Gastrocnemius medialis (tissue), 4 donors: ENCODE measurements around the gene CARMIL1. TPM values are rescaled to one million over a fixed set of nuclear protein-coding genes. Genes with fewer than 3 reads are reported as not detected.

Experiments used
- ATAC-seq, 2 donors: fragments of 150-250 bp; one replicate each; pipeline ENCODE4 v1.9.1; 2016
- DNase-seq, 2 donors: peaks; one replicate each; pipeline ENCODE4 v3.0.0-alpha.2; 2019
- H3K27ac ChIP-seq, 4 donors: fragments of 200-600 bp; sonication (generic); 1 replicate in 1 of 4; 2 replicates in 3 of 4; pipeline ENCODE4 v1.5.1; 2016 to 2018; ENCODE audit warnings: mild to moderate bottlenecking in 2 of 4, moderate library complexity in 1 of 4
- H3K27me3 ChIP-seq, 3 donors: fragments of 200-600 bp; sonication (generic) in 2 of 3; 1 replicate in 1 of 3; 2 replicates in 2 of 3; pipeline versions ENCODE4 v1.5.1 to v1.6.0; 2016 to 2019; ENCODE audit warnings: mild to moderate bottlenecking in 1 of 3, moderate library complexity in 1 of 3
- H3K36me3 ChIP-seq, 2 donors: fragments of 200-600 bp; sonication (generic) in 1 of 2; one replicate each; pipeline ENCODE4 v1.5.1; 2017 to 2018
- H3K4me1 ChIP-seq, 2 donors: fragments of 200-600 bp; sonication (generic) in 1 of 2; one replicate each; pipeline ENCODE4 v1.5.1; 2016 to 2017; ENCODE audit warnings: mild to moderate bottlenecking in 2 of 2
- H3K4me3 ChIP-seq, 4 donors: fragments of 200-600 bp; sonication (generic) in 3 of 4; 1 replicate in 1 of 4; 2 replicates in 3 of 4; pipeline ENCODE4 v1.5.1; 2016 to 2019; ENCODE audit warnings: mild to moderate bottlenecking in 2 of 4
- H3K9me3 ChIP-seq, 3 donors: fragments of 200-600 bp; sonication (generic) in 2 of 3; 1 replicate in 1 of 3; 2 replicates in 2 of 3; pipeline ENCODE4 v1.5.1; 2016 to 2019
- CTCF ChIP-seq, 5 experiments: fragments of 450-650 bp in 3 of 5; fragments of 200-600 bp in 2 of 5; sonication (generic) in 2 of 5; IDR thresholded peaks in 4 of 5; conservative IDR thresholded peaks in 1 of 5; 1 replicate in 4 of 5; 2 replicates in 1 of 5; pipeline ENCODE4 v1.5.1; 2016 to 2019; ENCODE audit warnings: antibody characterized with exemption in 5 of 5, mild to moderate bottlenecking in 3 of 5, moderate library complexity in 3 of 5
- POLR2A ChIP-seq, 2 donors: fragments of 450-650 bp; IDR thresholded peaks; one replicate each; pipeline ENCODE4 v1.6.1; 2017; ENCODE audit warnings: antibody characterized with exemption in 2 of 2, mild to moderate bottlenecking in 2 of 2, moderate library complexity in 2 of 2
- in situ Hi-C, 4 donors: fragments of 200-750 bp; cut with MboI; loops; one replicate each; pipeline versions ENCODE4 v1.15.0 to v1.8.0; 2017; ENCODE audit warnings: low sequenced_read_pairs in 4 of 4
- intact Hi-C: fragments of 100-400 bp; cut with DNase I; formaldehyde crosslinking; loops from one replicate; pipeline ENCODE4 v1.15.1; 2023; ENCODE audit warnings: low total_unique reads
- total RNA-seq, 4 donors: library from RNA; depleted of rRNA; stranded (reverse); fragments of >200 nt; gene quantifications; one replicate each; pipeline versions ENCODE4 v1.1.0 to v1.2.3, GENCODE V29; 2016

Gene CARMIL1
- total RNA-seq, 4 donors from 2014 or later, result 0.87 to 2.1 (median 1.7) TPM

- no peak for ATAC-seq
- no peaks in the 10 kb centered on the region for H3K36me3 ChIP-seq
- in situ Hi-C loops (no loop called here), intact Hi-C loops (no loop called here)
- H3K27me3 ChIP-seq, result no peaks in the 10 kb centered on the region
- H3K4me3 ChIP-seq, result no peak overlapping the region
- TF ChIP-seq POLR2A (IDR thresholded peaks at IDR 0.05) (no peak), CTCF (IDR thresholded peaks at IDR 0.05 in 4 of 5, conservative IDR thresholded peaks at IDR 0.05 in 1 of 5) (no peak)
- DNase-seq, result no peak
- no peaks in the 10 kb centered on the region for H3K9me3 ChIP-seq
- H3K4me1 ChIP-seq, result no peaks in the 10 kb centered on the region
- H3K27ac ChIP-seq, result no peak overlapping the region
These were observed 155.7 kb downstream of the CARMIL1 start for GRCh38 chr6:25434921-25435320.

- no peak for TF ChIP-seq POLR2A (IDR thresholded peaks at IDR 0.05)
- TF ChIP-seq CTCF (IDR thresholded peaks at IDR 0.05 in 4 of 5, conservative IDR thresholded peaks at IDR 0.05 in 1 of 5), result no peak
- DNase-seq (no peak), ATAC-seq (no peak)
- intact Hi-C loops (no loop called here), in situ Hi-C loops (no loop called here)
- H3K4me3 ChIP-seq, result no peak overlapping the region
- no peak overlapping the region for H3K27ac ChIP-seq
- H3K4me1 ChIP-seq, result no peaks in the 10 kb centered on the region
- no peaks in the 10 kb centered on the region for H3K27me3 ChIP-seq
- H3K9me3 ChIP-seq, result no peaks in the 10 kb centered on the region
- H3K36me3 ChIP-seq, result no peaks in the 10 kb centered on the region
These were observed 156.3 kb downstream of the CARMIL1 start for GRCh38 chr6:25435416-25435985.

GRCh38 chr6:25436760-25437159, 157.6 kb downstream of the CARMIL1 start:
- no peaks in the 10 kb centered on the region for H3K9me3 ChIP-seq
- no peaks in the 10 kb centered on the region for H3K4me1 ChIP-seq
- in situ Hi-C loops, result no loop called here
- no peaks in the 10 kb centered on the region for H3K27me3 ChIP-seq
- TF ChIP-seq POLR2A (IDR thresholded peaks at IDR 0.05) (no peak), CTCF (IDR thresholded peaks at IDR 0.05 in 4 of 5, conservative IDR thresholded peaks at IDR 0.05 in 1 of 5) (no peak)
- H3K27ac ChIP-seq, result no peak overlapping the region
- no peak overlapping the region for H3K4me3 ChIP-seq
- intact Hi-C loops, result no loop called here
- ATAC-seq (no peak), DNase-seq (no peak)
- no peaks in the 10 kb centered on the region for H3K36me3 ChIP-seq

- Histone ChIP-seq H3K9me3 (no peaks in the 10 kb centered on the region), H3K27ac (no peak overlapping the region), H3K4me1 (no peaks in the 10 kb centered on the region), H3K36me3 (no peaks in the 10 kb centered on the region), H3K27me3 (no peaks in the 10 kb centered on the region), H3K4me3 (no peak overlapping the region)
- in situ Hi-C loops, result no loop called here
- no peak for ATAC-seq
- intact Hi-C loops, result no loop called here
- no peak for DNase-seq
- TF ChIP-seq CTCF (IDR thresholded peaks at IDR 0.05 in 4 of 5, conservative IDR thresholded peaks at IDR 0.05 in 1 of 5), result no peak
- no peak for TF ChIP-seq POLR2A (IDR thresholded peaks at IDR 0.05)
These were observed 160.2 kb downstream of the CARMIL1 start for GRCh38 chr6:25439368-25439767.
